GM21723 (cell line): ENCODE results near the gene PTPRT.
"Not testable (repeated sequence)": the region's sequence is repeated elsewhere in the genome, so short reads cannot be mapped to it uniquely, and the experiment has no call there.

Experiments
- ATAC-seq: cut with Tn5 transposase; IDR thresholded peaks from one replicate; pipeline ENCODE4 v1.9.1; 2021; ENCODE audit warnings: mild to moderate bottlenecking, moderate library complexity; ENCODE audit not compliant: unreplicated experiment

The PTPRT gene

DNA sequence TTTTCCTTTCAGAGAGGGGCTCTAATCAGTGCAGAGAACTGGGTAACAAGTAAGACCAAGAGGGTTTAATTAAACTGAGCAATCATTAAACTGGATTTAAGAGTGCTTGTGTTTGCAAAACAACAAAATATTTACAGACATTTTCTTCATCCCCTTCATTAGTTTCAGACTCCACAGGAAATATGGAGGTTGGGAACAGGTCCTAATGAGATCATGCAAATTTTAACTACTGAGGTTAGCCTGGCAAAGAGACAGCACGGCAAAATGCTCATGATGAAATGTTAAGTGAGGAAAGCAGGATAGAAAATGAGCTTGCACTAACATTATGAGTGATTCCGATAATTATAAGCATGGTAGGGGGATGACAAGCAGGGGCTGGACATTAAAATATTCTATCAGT lies 268.9 kb downstream of the PTPRT start:
- ATAC-seq: no peak

GRCh38 chr20:42919316-42919715 lies 270.4 kb downstream of the PTPRT start:
- no peak for ATAC-seq

GRCh38 chr20:42915081-42915480 lies 274.6 kb downstream of the PTPRT start:
- ATAC-seq: no peak

DNA sequence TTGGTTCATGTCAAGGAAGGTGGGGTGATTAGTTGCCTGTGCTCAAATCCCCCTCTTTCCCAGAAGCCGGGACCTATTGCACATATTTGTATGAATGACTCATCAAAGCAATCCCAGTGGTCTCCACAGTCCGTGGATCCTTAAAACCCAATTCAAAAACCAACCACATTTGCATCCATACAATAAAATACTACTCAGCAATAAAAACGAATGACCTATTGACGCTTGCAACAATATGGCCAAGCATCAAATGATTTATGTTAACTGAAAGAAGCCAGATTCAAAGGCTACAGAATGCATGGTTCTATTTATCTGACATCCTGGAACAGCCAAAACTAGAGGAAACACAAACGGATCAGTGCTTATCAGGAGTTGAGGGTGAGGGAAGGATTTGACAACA lies 275.4 kb downstream of the PTPRT start:
- ATAC-seq: no peak

GRCh38 chr20:42910808-42911207 lies 278.9 kb downstream of the PTPRT start:
- not testable (repeated sequence) for ATAC-seq

DNA sequence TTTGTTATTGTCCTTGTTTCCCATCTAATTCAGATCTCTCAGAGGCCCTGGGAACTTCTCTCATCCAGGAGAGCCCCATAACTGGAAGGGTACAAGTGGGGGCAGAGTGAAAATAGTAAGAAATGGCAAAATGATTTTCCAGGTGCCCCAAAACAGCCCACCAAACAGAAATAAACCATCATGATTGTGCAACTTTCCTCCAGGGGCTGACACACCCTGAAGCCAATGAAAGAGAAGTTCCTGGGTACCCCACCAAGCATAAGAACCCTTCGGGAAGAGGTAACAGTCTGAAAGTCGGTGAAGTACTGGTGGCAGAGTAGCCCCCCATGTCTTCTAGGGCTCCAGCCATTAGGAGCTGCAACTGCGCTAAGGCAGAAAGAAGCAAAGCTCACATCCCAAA lies 282.0 kb downstream of the PTPRT start:
- no peak for ATAC-seq

GRCh38 chr20:42906120-42906519 lies 283.6 kb downstream of the PTPRT start:
- ATAC-seq: no peak

DNA sequence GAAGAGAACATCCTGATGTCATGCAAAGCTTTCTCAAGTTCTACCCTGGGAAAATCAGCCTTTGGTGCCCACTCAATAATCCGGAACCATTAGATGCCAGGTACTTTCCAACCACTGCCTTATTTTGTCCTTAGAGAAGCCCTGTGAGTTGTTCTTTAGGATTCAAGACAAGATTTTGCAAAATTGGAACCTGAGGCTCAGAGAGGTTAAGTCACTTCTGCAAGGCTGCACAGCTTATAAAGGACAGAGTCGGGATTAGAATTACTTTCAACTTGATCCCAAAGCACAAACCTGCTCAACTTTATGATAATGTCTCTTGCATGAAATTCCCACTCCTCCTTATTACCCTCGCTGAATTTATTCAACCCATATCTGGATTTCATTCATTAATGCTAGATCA lies 287.2 kb downstream of the PTPRT start:
- no peak for ATAC-seq

GRCh38 chr20:42901689-42902440 lies 287.8 kb downstream of the PTPRT start:
- no peak for ATAC-seq

- ATAC-seq: not testable (repeated sequence)
Observed at GRCh38 chr20:42900764-42901163, 288.9 kb downstream of the PTPRT start.

- no peak for ATAC-seq
Observed at GRCh38 chr20:42895020-42895419, 294.7 kb downstream of the PTPRT start.

GRCh38 chr20:42894483-42894882 lies 295.2 kb downstream of the PTPRT start:
- ATAC-seq: no peak

GRCh38 chr20:42889517-42889916 lies 300.2 kb downstream of the PTPRT start:
- ATAC-seq: no peak

GRCh38 chr20:42887281-42887680 lies 302.4 kb downstream of the PTPRT start:
- ATAC-seq: no peak

DNA sequence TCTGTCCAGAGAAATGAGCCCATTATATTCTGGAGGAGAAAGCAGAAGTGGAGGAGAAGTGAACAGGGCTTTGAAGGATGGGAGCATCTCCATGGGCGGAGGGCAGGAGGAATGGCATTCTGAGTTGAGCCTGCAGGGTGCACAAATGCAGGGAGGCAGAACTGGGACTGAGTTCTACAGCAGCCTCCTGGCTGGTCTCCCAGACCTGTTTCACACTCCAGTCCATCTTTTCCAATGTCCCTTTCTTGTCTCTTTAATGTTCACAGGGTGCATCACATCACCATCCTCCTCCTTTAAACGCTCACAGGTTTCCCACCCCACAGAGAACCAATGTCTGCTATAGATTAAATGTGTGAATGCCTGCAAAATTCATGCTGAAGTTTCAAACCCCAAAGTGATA lies 302.9 kb downstream of the PTPRT start:
- no peak for ATAC-seq

GRCh38 chr20:42886046-42886445 lies 303.7 kb downstream of the PTPRT start:
- ATAC-seq: no peak

GRCh38 chr20:42875581-42875980 lies 314.1 kb downstream of the PTPRT start:
- ATAC-seq: no peak

DNA sequence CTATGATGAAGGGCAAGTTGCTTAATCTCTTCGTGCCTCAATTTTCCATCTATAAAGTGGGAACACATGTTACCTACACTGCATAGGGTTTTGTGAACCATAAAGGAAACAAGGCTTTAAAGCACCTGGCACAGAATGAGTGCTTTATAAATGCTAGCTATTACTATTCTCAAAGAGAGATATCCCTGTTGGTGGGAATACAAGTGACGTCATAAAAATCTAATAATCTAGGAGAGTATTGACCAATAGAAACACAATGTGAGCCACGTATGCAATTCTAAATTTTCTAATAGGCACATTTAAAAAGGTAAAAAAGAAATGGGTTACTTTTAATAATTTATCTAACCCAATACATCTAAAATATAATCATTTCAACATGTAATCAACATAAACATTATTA lies 316.4 kb downstream of the PTPRT start:
- no peak for ATAC-seq

GRCh38 chr20:42864116-42864515 lies 325.6 kb downstream of the PTPRT start:
- no peak for ATAC-seq

GRCh38 chr20:42862446-42862845 lies 327.3 kb downstream of the PTPRT start:
- no peak for ATAC-seq

DNA sequence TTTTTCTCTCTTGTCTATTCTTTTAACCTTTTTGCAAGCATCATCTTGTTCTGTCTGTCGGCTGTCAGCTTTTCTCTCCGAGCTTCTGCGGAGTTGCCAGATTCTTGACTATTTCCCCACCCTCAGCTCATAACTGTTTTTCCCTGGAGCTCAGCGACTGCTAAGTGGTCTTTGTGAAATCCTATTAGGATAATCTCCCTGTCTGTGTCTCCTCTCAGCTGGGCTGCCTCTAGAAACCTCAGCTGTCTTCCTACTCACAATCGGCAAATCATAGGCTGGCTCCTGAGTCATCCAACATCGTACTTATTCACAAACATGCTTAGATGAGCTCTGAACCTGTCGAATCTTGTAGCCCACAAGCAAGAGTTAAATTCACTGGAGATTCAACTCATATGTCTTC lies 332.3 kb downstream of the PTPRT start:
- no peak for ATAC-seq

- no peak for ATAC-seq
Observed at GRCh38 chr20:42855896-42856295, 333.8 kb downstream of the PTPRT start.

DNA sequence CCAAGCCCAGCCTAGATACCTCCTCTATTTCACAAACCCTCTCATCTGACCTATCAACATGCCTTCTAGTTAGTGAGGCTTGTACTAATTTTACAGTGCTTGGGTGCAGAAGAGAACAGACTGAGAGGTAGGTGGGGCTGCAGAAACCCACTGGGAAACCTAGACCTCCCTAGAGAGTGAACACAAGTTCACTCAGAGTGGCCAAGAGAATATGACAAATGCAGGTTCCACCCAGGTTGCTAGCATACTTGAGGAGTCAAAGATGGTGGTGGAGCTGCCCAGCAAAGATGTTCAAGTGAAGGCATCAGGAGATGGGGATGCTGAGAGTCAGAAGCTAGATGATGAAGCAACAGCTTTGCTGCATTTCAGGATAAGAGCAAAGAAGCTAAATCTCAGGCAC lies 337.0 kb downstream of the PTPRT start:
- no peak for ATAC-seq
